AG20443 (cell line): ENCODE results near the gene GABRP.

ENCODE experiments used
- DNase-seq: peaks from one replicate; pipeline ENCODE4 v3.0.0; 2012; ENCODE audit warnings: low spot score, mixed read lengths

GABRP gene

GRCh38 chr5:170861917-170862766, 78.6 kb downstream of the GABRP start, which contains the start of gene RANBP17:
TSS of gene RANBP17 (plus strand) at chr5:170862018.
- peak; percentile 80 for DNase-seq

GRCh38 chr5:170863646-170864045, 80.1 kb downstream of the GABRP start:
- DNase-seq, result no peak
